Neural cell (in vitro differentiated cells): ENCODE results near the gene DMKN. TPM values are rescaled to one million over a fixed set of nuclear protein-coding genes. Genes with fewer than 3 reads are reported as not detected.

Source experiments
- H2AFZ ChIP-seq: fragments of 200-600, 300-800 bp; sonication (generic), shearing (Covaris generic); 2 replicates; pipeline ENCODE4 v1.6.0; 2014; ENCODE audit warnings: low read depth, mild to moderate bottlenecking, antibody characterized with exemption, low read length, moderate library complexity
- H3F3A ChIP-seq: fragments of 200-600 bp; shearing (Covaris generic); 2 replicates; pipeline ENCODE4 v1.6.1; 2016; ENCODE audit warnings: mild to moderate bottlenecking, moderate library complexity, mixed read lengths, antibody characterized with exemption, low read length; ENCODE audit not compliant: insufficient read depth, poor library complexity, severe bottlenecking
- H3K27ac ChIP-seq: fragments of 200-600, 300-800 bp; sonication (generic), shearing (Covaris generic); 2 replicates; pipeline ENCODE4 v1.5.1; 2014; ENCODE audit warnings: mild to moderate bottlenecking, low read length, moderate library complexity
- H3K27me3 ChIP-seq: fragments of 300-800, 200-600 bp; sonication (generic), shearing (Covaris generic); 2 replicates; pipeline ENCODE4 v1.6.0; 2014; ENCODE audit warnings: mild to moderate bottlenecking, low read depth, low read length, moderate library complexity; ENCODE audit not compliant: insufficient read depth
- H3K36me3 ChIP-seq: fragments of 300-800, 200-600 bp; sonication (generic), shearing (Covaris generic); 2 replicates; pipeline ENCODE4 v1.5.1; 2014; ENCODE audit warnings: mild to moderate bottlenecking, antibody characterized with exemption, low read length, moderate library complexity; ENCODE audit not compliant: insufficient read depth
- H3K4me2 ChIP-seq: fragments of 300-800, 200-600 bp; sonication (generic), shearing (Covaris generic); 2 replicates; pipeline ENCODE4 v1.6.0; 2014; ENCODE audit warnings: mild to moderate bottlenecking, low read length
- H3K4me3 ChIP-seq: fragments of 300-800, 200-600 bp; sonication (generic), shearing (Covaris generic); 2 replicates; pipeline ENCODE4 v1.5.1; 2014; ENCODE audit warnings: mild to moderate bottlenecking, low read length, moderate library complexity
- H3K79me2 ChIP-seq: fragments of 200-600 bp; shearing (Covaris generic); replicated peaks from 2 replicates; pipeline ENCODE4 v1.6.0; 2014; ENCODE audit warnings: mild to moderate bottlenecking, low read length, moderate library complexity; ENCODE audit not compliant: insufficient read depth
- H3K9ac ChIP-seq: fragments of 300-800, 200-600 bp; sonication (generic), shearing (Covaris generic); 2 replicates; pipeline ENCODE4 v1.6.1; 2016; ENCODE audit warnings: mild to moderate bottlenecking, low read length, mixed read lengths
- H3K9me2 ChIP-seq: fragments of 200-600 bp; shearing (Covaris generic); 2 replicates; pipeline ENCODE4 v1.6.1; 2016; ENCODE audit warnings: mild to moderate bottlenecking, low read length, mixed read lengths; ENCODE audit not compliant: insufficient read depth
- H3K9me3 ChIP-seq: fragments of 200-600, 300-800 bp; sonication (generic), shearing (Covaris generic); 2 replicates; pipeline ENCODE4 v1.6.1; 2016; ENCODE audit warnings: mild to moderate bottlenecking, mixed run types, low read length, moderate library complexity, mixed read lengths
- H4K20me1 ChIP-seq: fragments of 200-600 bp; shearing (Covaris generic); 2 replicates; pipeline ENCODE4 v1.6.1; 2016; ENCODE audit warnings: mild to moderate bottlenecking, mixed run types; ENCODE audit not compliant: insufficient read depth
- CTCF ChIP-seq: fragments of 450-650 bp; IDR thresholded peaks from 2 replicates; pipeline ENCODE4 v1.5.1; 2014; ENCODE audit warnings: antibody characterized with exemption, mild to moderate bottlenecking, moderate library complexity; ENCODE audit not compliant: poor library complexity, severe bottlenecking
- EZH2 ChIP-seq: fragments of 200-600, 300-800 bp; shearing (Covaris generic), sonication (generic); IDR thresholded peaks from 2 replicates; pipeline ENCODE4 v1.6.1; 2014; ENCODE audit warnings: antibody characterized with exemption, low read length, borderline replicate concordance, mild to moderate bottlenecking; ENCODE audit not compliant: insufficient read depth, poor library complexity, severe bottlenecking
- MXI1 ChIP-seq: fragments of 450-650 bp; conservative IDR thresholded peaks from 2 replicates; pipeline ENCODE4 v1.6.1; 2014; ENCODE audit warnings: antibody characterized with exemption, mild to moderate bottlenecking; ENCODE audit not compliant: poor library complexity, severe bottlenecking
- POLR2AphosphoS5 ChIP-seq: IDR thresholded peaks from 2 replicates; pipeline ENCODE4 v1.6.1; 2012
- RAD21 ChIP-seq: fragments of 450-650 bp; conservative IDR thresholded peaks from 2 replicates; pipeline ENCODE4 v1.6.1; 2014; ENCODE audit warnings: antibody characterized with exemption, mild to moderate bottlenecking, moderate library complexity
- REST ChIP-seq: IDR thresholded peaks from 2 replicates; pipeline ENCODE4 v1.6.1; 2012; ENCODE audit warnings: borderline replicate concordance
- TAF1 ChIP-seq: IDR thresholded peaks from 2 replicates; pipeline ENCODE4 v1.6.1; 2012; ENCODE audit warnings: low read depth
- polyA plus RNA-seq: library from polyadenylated mRNA; depleted of rRNA; stranded (reverse); fragments of >200 nt; gene quantifications from 2 replicates; pipeline ENCODE4 v1.2.3, GENCODE V29; 2014

The DMKN gene
- polyA plus RNA-seq, 1 donor from 2014 or later: not detected

- Histone ChIP-seq H2AFZ (no peak overlapping the region), H3K9me3 (no peaks in the 10 kb centered on the region), H3F3A (no peaks in the 10 kb centered on the region), H3K9me2 (no peaks in the 10 kb centered on the region), H3K36me3 (no peaks in the 10 kb centered on the region), H3K4me2 (no peak overlapping the region), H3K27me3 (no peaks in the 10 kb centered on the region), H3K4me3 (no peak overlapping the region), H3K79me2 (no peaks in the 10 kb centered on the region), H3K27ac (no peak overlapping the region), H3K9ac (no peak overlapping the region), H4K20me1 (no peaks in the 10 kb centered on the region)
- TF ChIP-seq MXI1: no peak
- no peak for TF ChIP-seq POLR2AphosphoS5
Observed at GRCh38 chr19:35459414-35460082, 53.9 kb downstream of the DMKN start.

GRCh38 chr19:35458731-35459391 is 54.6 kb downstream of the DMKN start:
- H3K9ac ChIP-seq: no peak overlapping the region
- no peak for TF ChIP-seq TAF1
- no peak for TF ChIP-seq REST
- no peaks in the 10 kb centered on the region for H4K20me1 ChIP-seq
- no peaks in the 10 kb centered on the region for H3K36me3 ChIP-seq
- no peaks in the 10 kb centered on the region for H3K9me2 ChIP-seq
- no peaks in the 10 kb centered on the region for H3F3A ChIP-seq
- H3K27ac ChIP-seq: no peak overlapping the region
- no peak overlapping the region for H3K4me2 ChIP-seq
- H3K79me2 ChIP-seq: no peaks in the 10 kb centered on the region
- H3K27me3 ChIP-seq: no peaks in the 10 kb centered on the region
- no peaks in the 10 kb centered on the region for H3K9me3 ChIP-seq
- no peak overlapping the region for H3K4me3 ChIP-seq
- H2AFZ ChIP-seq: no peak overlapping the region

GRCh38 chr19:35458192-35458591 is 55.3 kb downstream of the DMKN start:
- Histone ChIP-seq H3K36me3 (no peaks in the 10 kb centered on the region), H3K9me2 (no peaks in the 10 kb centered on the region), H3K4me3 (no peak overlapping the region), H3K27me3 (no peaks in the 10 kb centered on the region), H3K9ac (no peak overlapping the region), H4K20me1 (no peaks in the 10 kb centered on the region), H2AFZ (no peak overlapping the region), H3F3A (no peaks in the 10 kb centered on the region), H3K9me3 (no peaks in the 10 kb centered on the region), H3K4me2 (no peak overlapping the region), H3K27ac (no peak overlapping the region), H3K79me2 (no peaks in the 10 kb centered on the region)
- TF ChIP-seq RAD21 (no peak), POLR2AphosphoS5 (no peak), MXI1 (no peak), TAF1 (no peak), REST (no peak), CTCF (no peak), EZH2 (no peak)
